CD4-positive, alpha-beta memory T cell (primary cell): ENCODE results near the gene CRIP2. TPM values are rescaled to one million over a fixed set of nuclear protein-coding genes. Genes with fewer than 3 reads are reported as not detected.
A peak's percentile ranks its signal among the peaks of the same experiment; 100 is the strongest.

ENCODE experiments used
- CTCF ChIA-PET: fragments of 350-600 bp; sonication (Branson Sonifier 250); formaldehyde crosslinking; loops from one replicate; lab custom pipeline; 2021; ENCODE audit warnings: inconsistent platforms; ENCODE audit not compliant: partially characterized antibody; lab: Charles Lee
- POLR2A ChIA-PET: fragments of 350-600 bp; sonication (Branson Sonifier 250); formaldehyde crosslinking; loops from one replicate; lab custom pipeline; 2021; ENCODE audit not compliant: partially characterized antibody; lab: Charles Lee
- DNase-seq, 5 donors: peaks; one replicate each; pipeline versions ENCODE4 v3.0.0 to v3.0.0-alpha.2; 2020 to 2022; ENCODE audit warnings: mixed read lengths in 1 of 5
- H3K27ac ChIP-seq: one replicate; pipeline ENCODE4 v1.7.0; 2013; ENCODE audit warnings: low read depth, low read length
- H3K27me3 ChIP-seq: 2 replicates; pipeline ENCODE4 v1.7.0; 2013; ENCODE audit warnings: mild to moderate bottlenecking, low read length, moderate library complexity; ENCODE audit not compliant: insufficient read depth
- H3K36me3 ChIP-seq: 2 replicates; pipeline ENCODE4 v1.7.0; 2013; ENCODE audit warnings: mild to moderate bottlenecking, low read length, moderate library complexity; ENCODE audit not compliant: insufficient read depth
- H3K4me1 ChIP-seq: 2 replicates; pipeline ENCODE4 v1.7.0; 2013; ENCODE audit warnings: mild to moderate bottlenecking, low read length, moderate library complexity; ENCODE audit not compliant: insufficient read depth
- H3K4me3 ChIP-seq, 2 donors: one replicate each; pipeline ENCODE4 v1.7.0; 2013; ENCODE audit warnings: low read length in 2 of 2, mild to moderate bottlenecking in 1 of 2
- H3K9me3 ChIP-seq, 2 donors: one replicate each; pipeline ENCODE4 v1.7.0; 2013; ENCODE audit warnings: low read length in 2 of 2, control low read depth in 1 of 2; ENCODE audit not compliant: control insufficient read depth in 1 of 2
- H3K27ac Mint-ChIP-seq, 7 donors: one replicate each; pipeline ENCODE4 v1.8.0; 2020 to 2021; ENCODE audit warnings: mixed read lengths in 7 of 7, mild to moderate bottlenecking in 6 of 7, inconsistent platforms in 3 of 7, moderate library complexity in 3 of 7
- H3K27me3 Mint-ChIP-seq, 2 donors: one replicate each; pipeline ENCODE4 v1.8.0; 2020 to 2021; ENCODE audit warnings: mixed read lengths in 2 of 2
- H3K36me3 Mint-ChIP-seq, 2 donors: one replicate each; pipeline ENCODE4 v1.8.0; 2020 to 2021; ENCODE audit warnings: mixed read lengths in 2 of 2, inconsistent platforms in 1 of 2, mild to moderate bottlenecking in 1 of 2
- H3K4me1 Mint-ChIP-seq, 4 donors: one replicate each; pipeline ENCODE4 v1.8.0; 2020 to 2021; ENCODE audit warnings: mixed read lengths in 4 of 4, mild to moderate bottlenecking in 1 of 4
- H3K4me3 Mint-ChIP-seq, 8 donors: one replicate each; pipeline ENCODE4 v1.8.0; 2020 to 2021; ENCODE audit warnings: mixed read lengths in 8 of 8, mild to moderate bottlenecking in 7 of 8, moderate library complexity in 6 of 8, inconsistent platforms in 3 of 8
- H3K9me3 Mint-ChIP-seq, 8 donors: one replicate each; pipeline ENCODE4 v1.8.0; 2020 to 2021; ENCODE audit warnings: mixed read lengths in 8 of 8, mild to moderate bottlenecking in 5 of 8, inconsistent platforms in 3 of 8, moderate library complexity in 1 of 8
- intact Hi-C: fragments of 100-400 bp; cut with micrococcal nuclease; formaldehyde crosslinking; loops from one replicate; pipeline ENCODE4 v1.15.1; 2023
- polyA plus RNA-seq, 2 donors: library from polyadenylated mRNA; unstranded; fragments of 300-500 nt; fragmentation: Illumina TruSeq; gene quantifications; one replicate each; pipeline ENCODE4 v1.2.3, GENCODE V29; 2021
- total RNA-seq, 2 experiments: library from RNA; stranded (reverse); gene quantifications; one replicate each; pipeline ENCODE4 v1.2.3, GENCODE V29; 2021

The CRIP2 gene
- total and polyA plus RNA-seq, 4 experiments from 2014 or later: 12.1 to 256 (median 48.8) TPM

GRCh38 chr14:105437723-105438500 lies 36.7 kb upstream of the CRIP2 start:
- Mint-ChIP-seq H3K4me1 (peaks cover 14 to 19% (median 16%) of the 10 kb centered on the region in 4 donors), H3K9me3 (no peaks in the 10 kb centered on the region), H3K36me3 (peaks cover 8 to 9% of the 10 kb centered on the region in 2 donors), H3K4me3 (no peak overlapping the region), H3K27ac (no peak overlapping the region), H3K27me3 (no peaks in the 10 kb centered on the region)
- intact Hi-C loops: no loop called here
- Histone ChIP-seq H3K4me1 (no peaks in the 10 kb centered on the region), H3K9me3 (no peaks in the 10 kb centered on the region), H3K27me3 (no peaks in the 10 kb centered on the region), H3K36me3 (peaks cover 5% of the 10 kb centered on the region), H3K27ac (no peak overlapping the region), H3K4me3 (no peak overlapping the region)
- POLR2A ChIA-PET: interaction anchor here (1.0 kb wide), 1 partner anchor 9 kb away, joined by 3 read pairs; no protein-coding TSS in a partner anchor
- DNase-seq: no peak
- CTCF ChIA-PET: interaction anchor here (1.0 kb wide), 1 partner anchor 68 kb away, joined by 3 read pairs; no protein-coding TSS in a partner anchor

GRCh38 chr14:105439179-105439578 lies 35.4 kb upstream of the CRIP2 start:
- no peak overlapping the region for H3K27ac ChIP-seq

GRCh38 chr14:105439710-105440553 lies 34.7 kb upstream of the CRIP2 start:
- intact Hi-C loops: loop anchor here (10.0 kb wide), 1 partner anchor 65 kb away; no protein-coding TSS in a partner anchor

More at GRCh38 chr14:105439179-105439578, 35.4 kb upstream of the CRIP2 start:
- H3K4me1 ChIP-seq: no peaks in the 10 kb centered on the region
- H3K4me3 ChIP-seq: no peak overlapping the region
- ChIA-PET CTCF (interaction anchor here (1.0 kb wide), 1 partner anchor 69 kb away, joined by 3 read pairs; no protein-coding TSS in a partner anchor), POLR2A (interaction anchor here (1.0 kb wide), 1 partner anchor 10 kb away, joined by 3 read pairs; no protein-coding TSS in a partner anchor)
- Mint-ChIP-seq H3K27me3 (no peaks in the 10 kb centered on the region), H3K4me3 (no peak overlapping the region), H3K36me3 (peaks cover 8 to 9% of the 10 kb centered on the region in 2 donors), H3K4me1 (peaks cover 12 to 19% (median 16%) of the 10 kb centered on the region in 4 donors), H3K9me3 (no peaks in the 10 kb centered on the region), H3K27ac (no peak overlapping the region)
- peaks cover 5% of the 10 kb centered on the region for H3K36me3 ChIP-seq
- DNase-seq: no peak
- H3K27me3 ChIP-seq: no peaks in the 10 kb centered on the region
- no peaks in the 10 kb centered on the region for H3K9me3 ChIP-seq
- intact Hi-C loops: no loop called here

GRCh38 chr14:105440554-105440900 lies 34.1 kb upstream of the CRIP2 start:
- no peak overlapping the region for H3K4me3 ChIP-seq
- H3K4me1 ChIP-seq: no peaks in the 10 kb centered on the region
- H3K36me3 ChIP-seq: peaks cover 5% of the 10 kb centered on the region
- H3K9me3 Mint-ChIP-seq: no peaks in the 10 kb centered on the region
- no peak overlapping the region for H3K27ac ChIP-seq
- no peaks in the 10 kb centered on the region for H3K27me3 Mint-ChIP-seq
- H3K4me3 Mint-ChIP-seq: no peak overlapping the region
- POLR2A ChIA-PET: no interaction called here
- H3K27ac Mint-ChIP-seq: no peak overlapping the region
- no peak for DNase-seq
- peaks cover 6 to 16% (median 11%) of the 10 kb centered on the region in 4 donors for H3K4me1 Mint-ChIP-seq
- intact Hi-C loops: loop anchor here (10.0 kb wide), 1 partner anchor 66 kb away; no protein-coding TSS in a partner anchor
- H3K27me3 ChIP-seq: no peaks in the 10 kb centered on the region
- CTCF ChIA-PET: no interaction called here
- H3K9me3 ChIP-seq: no peaks in the 10 kb centered on the region
- H3K36me3 Mint-ChIP-seq: peaks cover 7 to 8% of the 10 kb centered on the region in 2 donors

More at GRCh38 chr14:105439710-105440553, 34.7 kb upstream of the CRIP2 start:
- Histone ChIP-seq H3K36me3 (peaks cover 5% of the 10 kb centered on the region), H3K4me1 (no peaks in the 10 kb centered on the region), H3K9me3 (no peaks in the 10 kb centered on the region), H3K4me3 (no peak overlapping the region), H3K27me3 (no peaks in the 10 kb centered on the region), H3K27ac (no peak overlapping the region)
- ChIA-PET CTCF (no interaction called here), POLR2A (no interaction called here)
- peaks cover 8 to 9% of the 10 kb centered on the region in 2 donors for H3K36me3 Mint-ChIP-seq
- DNase-seq: no peak
- no peak overlapping the region for H3K4me3 Mint-ChIP-seq
- no peaks in the 10 kb centered on the region for H3K27me3 Mint-ChIP-seq
- H3K27ac Mint-ChIP-seq: no peak overlapping the region
- peaks cover 9 to 19% (median 14%) of the 10 kb centered on the region in 4 donors for H3K4me1 Mint-ChIP-seq
- H3K9me3 Mint-ChIP-seq: no peaks in the 10 kb centered on the region

GRCh38 chr14:105440992-105441391 lies 33.6 kb upstream of the CRIP2 start:
- Mint-ChIP-seq H3K4me1 (peaks cover 3 to 12% (median 8%) of the 10 kb centered on the region in 4 donors), H3K27me3 (no peaks in the 10 kb centered on the region), H3K36me3 (peaks cover 5 to 8% of the 10 kb centered on the region in 2 donors), H3K27ac (no peak overlapping the region), H3K9me3 (no peaks in the 10 kb centered on the region), H3K4me3 (no peak overlapping the region)
- no peak for DNase-seq
- Histone ChIP-seq H3K9me3 (no peaks in the 10 kb centered on the region), H3K27ac (no peak overlapping the region), H3K27me3 (no peaks in the 10 kb centered on the region), H3K4me1 (no peaks in the 10 kb centered on the region), H3K36me3 (peaks cover 5% of the 10 kb centered on the region), H3K4me3 (no peak overlapping the region)
- ChIA-PET CTCF (no interaction called here), POLR2A (no interaction called here)
- intact Hi-C loops: loop anchor here (10.0 kb wide), 1 partner anchor 66 kb away; no protein-coding TSS in a partner anchor

- ChIA-PET CTCF (no interaction called here), POLR2A (interaction anchor here (1.0 kb wide), 1 partner anchor 44 kb away, joined by 3 read pairs; the partner anchor contains the start of gene CRIP1)
- peaks cover 7 to 8% of the 10 kb centered on the region in 2 donors for H3K36me3 Mint-ChIP-seq
- H3K27ac ChIP-seq: no peak overlapping the region
- H3K4me3 ChIP-seq: no peak overlapping the region
- H3K9me3 Mint-ChIP-seq: peaks cover 0 to 2% (median 0%) of the 10 kb centered on the region in 8 donors
- peaks cover 2 to 4% (median 3%) of the 10 kb centered on the region in 4 donors for H3K4me1 Mint-ChIP-seq
- peaks cover 5% of the 10 kb centered on the region for H3K36me3 ChIP-seq
- H3K4me3 Mint-ChIP-seq: no peak overlapping the region
- no peak for DNase-seq
- no peaks in the 10 kb centered on the region for H3K27me3 Mint-ChIP-seq
- H3K9me3 ChIP-seq: no peaks in the 10 kb centered on the region
- no peaks in the 10 kb centered on the region for H3K4me1 ChIP-seq
- H3K27ac Mint-ChIP-seq: peak overlapping the region in 2 of 7 donors; percentile 37 to 70
- intact Hi-C loops: loop anchor here (10.0 kb wide), 1 partner anchor 67 kb away; no protein-coding TSS in a partner anchor
- no peaks in the 10 kb centered on the region for H3K27me3 ChIP-seq
These were observed 32.5 kb upstream of the CRIP2 start for GRCh38 chr14:105442125-105442524.
